Prostate gland (tissue), 2 donors: ENCODE results near the gene GFM1.

ENCODE experiments used
- POLR2AphosphoS5 ChIP-seq: sonication (generic); formaldehyde crosslinking; IDR thresholded peaks from one replicate; pipeline ENCODE4 v1.6.1; 2017; ENCODE audit warnings: antibody characterized with exemption
- TF ChIP-seq, protein P1 (sequence below), 4 experiments: fragments of 200-600 bp in 2 of 4; fragments of 450-650 bp in 2 of 4; sonication (generic) in 2 of 4; IDR thresholded peaks; 1 replicate in 3 of 4; 2 replicates in 1 of 4; pipeline ENCODE4 v1.5.1; 2016 to 2019; ENCODE audit warnings: antibody characterized with exemption in 4 of 4, mild to moderate bottlenecking in 2 of 4, moderate library complexity in 2 of 4

DNA sequence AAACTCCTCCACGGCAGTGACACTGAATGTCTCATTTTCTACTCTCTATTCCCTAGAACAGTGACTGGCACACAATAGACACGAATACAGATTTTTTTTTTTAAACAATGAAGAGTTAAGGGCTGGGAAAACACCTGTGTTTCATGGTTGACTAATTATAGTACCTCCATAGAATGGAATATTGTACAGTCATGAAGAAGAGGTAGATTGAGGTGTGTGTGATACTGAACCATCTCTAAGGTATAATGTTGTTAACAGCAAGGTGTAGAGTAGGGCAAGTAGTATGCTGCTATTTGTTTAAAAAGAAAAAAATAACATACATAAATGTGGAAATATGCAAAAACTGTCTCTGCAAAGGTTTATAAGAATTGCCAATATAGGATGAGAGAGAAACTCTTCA lies 93.1 kb downstream of the GFM1 start:
- TF ChIP-seq, protein P1, sequence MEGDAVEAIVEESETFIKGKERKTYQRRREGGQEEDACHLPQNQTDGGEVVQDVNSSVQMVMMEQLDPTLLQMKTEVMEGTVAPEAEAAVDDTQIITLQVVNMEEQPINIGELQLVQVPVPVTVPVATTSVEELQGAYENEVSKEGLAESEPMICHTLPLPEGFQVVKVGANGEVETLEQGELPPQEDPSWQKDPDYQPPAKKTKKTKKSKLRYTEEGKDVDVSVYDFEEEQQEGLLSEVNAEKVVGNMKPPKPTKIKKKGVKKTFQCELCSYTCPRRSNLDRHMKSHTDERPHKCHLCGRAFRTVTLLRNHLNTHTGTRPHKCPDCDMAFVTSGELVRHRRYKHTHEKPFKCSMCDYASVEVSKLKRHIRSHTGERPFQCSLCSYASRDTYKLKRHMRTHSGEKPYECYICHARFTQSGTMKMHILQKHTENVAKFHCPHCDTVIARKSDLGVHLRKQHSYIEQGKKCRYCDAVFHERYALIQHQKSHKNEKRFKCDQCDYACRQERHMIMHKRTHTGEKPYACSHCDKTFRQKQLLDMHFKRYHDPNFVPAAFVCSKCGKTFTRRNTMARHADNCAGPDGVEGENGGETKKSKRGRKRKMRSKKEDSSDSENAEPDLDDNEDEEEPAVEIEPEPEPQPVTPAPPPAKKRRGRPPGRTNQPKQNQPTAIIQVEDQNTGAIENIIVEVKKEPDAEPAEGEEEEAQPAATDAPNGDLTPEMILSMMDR (IDR thresholded peaks at IDR 0.05): no peak
- TF ChIP-seq POLR2AphosphoS5: no peak
